Testis (tissue), 3 donors: Measurements from ENCODE around the gene GSG1L. TPM values are rescaled to one million over a fixed set of nuclear protein-coding genes. Genes with fewer than 3 reads are reported as not detected.

ENCODE experiments used
- DNase-seq: peaks from one replicate; pipeline ENCODE4 v3.0.0-alpha.2; 2019
- H3K27ac ChIP-seq, 2 donors: fragments of 200-600 bp; sonication (generic); one replicate each; pipeline ENCODE4 v1.5.1; 2019
- H3K27me3 ChIP-seq: fragments of 200-600 bp; sonication (generic); one replicate; pipeline ENCODE4 v1.5.1; 2019
- H3K36me3 ChIP-seq: fragments of 200-600 bp; sonication (generic); one replicate; pipeline ENCODE4 v1.5.1; 2017; ENCODE audit warnings: low read depth; ENCODE audit errors: missing control alignments
- H3K4me1 ChIP-seq: fragments of 200-600 bp; sonication (generic); one replicate; pipeline ENCODE4 v1.5.1; 2019
- H3K4me3 ChIP-seq, 2 donors: fragments of 200-600 bp; sonication (generic); one replicate each; pipeline ENCODE4 v1.5.1; 2017 to 2019
- H3K9me3 ChIP-seq: fragments of 200-600 bp; sonication (generic); one replicate; pipeline ENCODE4 v1.5.1; 2017
- POLR2A ChIP-seq: fragments of 450-650 bp; IDR thresholded peaks from one replicate; pipeline ENCODE4 v1.6.1; 2017; ENCODE audit warnings: antibody characterized with exemption, mild to moderate bottlenecking, moderate library complexity
- WGBS, 2 donors: methylation state at CpG; one replicate each; pipeline ENCODE4 v1.1.5; 2018; 5-methylcytosine and 5-hydroxymethylcytosine counted together
- intact Hi-C: fragments of 100-400 bp; cut with DNase I; formaldehyde crosslinking; loops from one replicate; pipeline ENCODE4 v1.15.1; 2023; ENCODE audit warnings: low total_unique reads
- polyA plus RNA-seq: library from polyadenylated mRNA; stranded (reverse); fragments of 350-450 nt; fragmentation: Illumina TruSeq; extraction: RNeasy Lipid Tissue Mini Kit (QIAGEN cat#74804); gene quantifications from one replicate; pipeline ENCODE4 v1.2.3, GENCODE V29; 2014; ENCODE audit warnings: low read depth, low replicate concordance; ENCODE audit not compliant: insufficient read depth
- total RNA-seq, 2 donors: library from RNA; depleted of rRNA; stranded (reverse); fragments of >200 nt; gene quantifications; one replicate each; pipeline ENCODE4 v1.2.3, GENCODE V29; 2016
- TF ChIP-seq, protein P1 (sequence below), 3 experiments: fragments of 450-650 bp in 2 of 3; fragments of 200-600 bp in 1 of 3; sonication (generic) in 1 of 3; IDR thresholded peaks; one replicate each; pipeline ENCODE4 v1.5.1; 2016 to 2019; ENCODE audit warnings: antibody characterized with exemption in 3 of 3, mild to moderate bottlenecking in 2 of 3, moderate library complexity in 1 of 3

The GSG1L gene
- total and polyA plus RNA-seq, 3 donors from 2014 or later, result 1.1 to 2.8 (median 1.9) TPM

GRCh38 chr16:27841911-27842310, 221.6 kb downstream of the GSG1L start:
- intact Hi-C loops, result no loop called here
- Histone ChIP-seq H3K27me3 (no peaks in the 10 kb centered on the region), H3K9me3 (no peaks in the 10 kb centered on the region), H3K4me1 (no peaks in the 10 kb centered on the region), H3K36me3 (no peaks in the 10 kb centered on the region), H3K27ac (no peak overlapping the region), H3K4me3 (no peak overlapping the region)
- no peak for TF ChIP-seq POLR2A
- TF ChIP-seq, protein P1, sequence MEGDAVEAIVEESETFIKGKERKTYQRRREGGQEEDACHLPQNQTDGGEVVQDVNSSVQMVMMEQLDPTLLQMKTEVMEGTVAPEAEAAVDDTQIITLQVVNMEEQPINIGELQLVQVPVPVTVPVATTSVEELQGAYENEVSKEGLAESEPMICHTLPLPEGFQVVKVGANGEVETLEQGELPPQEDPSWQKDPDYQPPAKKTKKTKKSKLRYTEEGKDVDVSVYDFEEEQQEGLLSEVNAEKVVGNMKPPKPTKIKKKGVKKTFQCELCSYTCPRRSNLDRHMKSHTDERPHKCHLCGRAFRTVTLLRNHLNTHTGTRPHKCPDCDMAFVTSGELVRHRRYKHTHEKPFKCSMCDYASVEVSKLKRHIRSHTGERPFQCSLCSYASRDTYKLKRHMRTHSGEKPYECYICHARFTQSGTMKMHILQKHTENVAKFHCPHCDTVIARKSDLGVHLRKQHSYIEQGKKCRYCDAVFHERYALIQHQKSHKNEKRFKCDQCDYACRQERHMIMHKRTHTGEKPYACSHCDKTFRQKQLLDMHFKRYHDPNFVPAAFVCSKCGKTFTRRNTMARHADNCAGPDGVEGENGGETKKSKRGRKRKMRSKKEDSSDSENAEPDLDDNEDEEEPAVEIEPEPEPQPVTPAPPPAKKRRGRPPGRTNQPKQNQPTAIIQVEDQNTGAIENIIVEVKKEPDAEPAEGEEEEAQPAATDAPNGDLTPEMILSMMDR (IDR thresholded peaks at IDR 0.05), result no peak
- no peak for DNase-seq
- 74 to 83% methylated on average over 24 of the region's 24 CpGs for WGBS, 2 donors

GRCh38 chr16:27841061-27841801, 222.3 kb downstream of the GSG1L start:
- Histone ChIP-seq H3K9me3 (no peaks in the 10 kb centered on the region), H3K4me3 (no peak overlapping the region), H3K36me3 (no peaks in the 10 kb centered on the region), H3K27ac (no peak overlapping the region), H3K27me3 (no peaks in the 10 kb centered on the region), H3K4me1 (no peaks in the 10 kb centered on the region)
- intact Hi-C loops, result no loop called here
- WGBS, 2 donors, result 75 to 76% methylated on average over 16 of the region's 16 CpGs
- no peak for TF ChIP-seq POLR2A
- TF ChIP-seq, protein P1 (IDR thresholded peaks at IDR 0.05), result no peak
- DNase-seq, result no peak

DNA sequence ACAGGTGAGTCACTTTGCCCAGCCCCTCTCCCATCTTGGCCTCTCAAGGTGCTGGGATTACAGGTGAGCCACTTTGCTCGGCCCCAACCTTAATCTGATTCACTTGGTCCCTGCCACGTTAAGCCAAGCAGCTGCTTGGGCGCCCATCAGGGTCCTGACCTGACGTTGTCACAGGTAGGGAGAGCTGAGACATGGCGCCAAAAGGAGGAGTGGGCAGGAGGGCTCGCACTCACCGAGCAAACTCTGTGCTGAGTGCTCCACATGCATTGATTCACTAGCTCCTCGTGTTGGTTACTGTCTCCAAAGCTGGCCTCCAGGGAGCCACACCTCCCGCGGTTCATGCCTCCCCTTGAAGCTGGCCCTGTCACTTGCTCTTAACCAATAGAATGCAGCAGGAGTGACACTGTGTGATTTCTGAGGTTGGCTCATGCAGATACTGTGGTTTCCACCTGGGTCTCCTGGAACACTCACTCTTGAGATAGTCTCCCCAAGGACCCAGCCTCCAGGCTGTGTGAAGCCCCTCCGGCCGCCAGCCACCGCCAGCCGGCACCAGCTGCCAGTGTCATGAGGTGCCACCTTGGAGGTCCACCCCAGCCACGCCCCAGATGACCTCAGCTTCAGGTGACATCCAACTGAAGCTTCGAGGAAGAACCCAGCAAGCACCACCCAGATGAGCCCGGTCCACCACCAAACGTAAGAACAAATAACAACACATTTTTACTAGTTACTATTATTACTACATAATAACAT, 223.0 kb downstream of the GSG1L start:
- no peaks in the 10 kb centered on the region for H3K36me3 ChIP-seq
- no peak for DNase-seq
- WGBS, 2 donors, result 76 to 90% methylated on average over 13 to 18 of the region's 18 CpGs
- intact Hi-C loops, result no loop called here
- H3K4me3 ChIP-seq, result no peak overlapping the region
- no peaks in the 10 kb centered on the region for H3K4me1 ChIP-seq
- no peaks in the 10 kb centered on the region for H3K27me3 ChIP-seq
- H3K27ac ChIP-seq, result no peak overlapping the region
- TF ChIP-seq, protein P1 (IDR thresholded peaks at IDR 0.05), result no peak
- no peak for TF ChIP-seq POLR2A
- no peaks in the 10 kb centered on the region for H3K9me3 ChIP-seq

- no peak overlapping the region for H3K27ac ChIP-seq
- H3K4me3 ChIP-seq, result no peak overlapping the region
- no peaks in the 10 kb centered on the region for H3K36me3 ChIP-seq
- H3K27me3 ChIP-seq, result no peaks in the 10 kb centered on the region
- H3K9me3 ChIP-seq, result no peaks in the 10 kb centered on the region
- intact Hi-C loops, result no loop called here
- TF ChIP-seq POLR2A, result no peak
- TF ChIP-seq, protein P1 (IDR thresholded peaks at IDR 0.05), result no peak
- H3K4me1 ChIP-seq, result no peaks in the 10 kb centered on the region
- no peak for DNase-seq
- 70 to 88% methylated on average over 2 of the region's 2 CpGs for WGBS, 2 donors
Measured at GRCh38 chr16:27839419-27839818, 224.1 kb downstream of the GSG1L start.
